ENCODE measurements around the gene TARDBP.

DNA sequence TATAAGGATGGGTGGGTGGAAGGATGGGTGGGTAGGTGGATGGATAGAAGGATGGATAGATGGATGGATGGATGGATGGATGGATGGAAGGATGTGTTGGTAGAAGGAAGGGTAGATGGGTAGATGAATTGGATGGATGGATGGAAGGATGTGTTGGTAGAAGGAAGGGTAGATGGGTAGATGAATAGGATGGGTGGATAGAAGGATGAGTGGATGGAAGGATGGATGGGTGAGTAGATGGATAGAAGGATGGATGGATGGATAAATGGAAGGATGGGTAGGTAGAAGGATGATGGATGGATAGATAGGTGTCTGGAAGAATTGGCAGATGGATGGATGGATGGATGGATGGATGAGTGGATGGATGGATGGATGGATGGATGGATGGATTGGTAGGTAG lies 28.6 kb downstream of the TARDBP start:
- no peak for TF ChIP-seq CHD4 (IDR thresholded peaks at IDR 0.05; ENCODE audit: insufficient read depth, insufficient replicate concordance, low read depth, low read length, poor library complexity, severe bottlenecking)
- TF ChIP-seq TEAD1 (CRISPR knock-in tag; IDR thresholded peaks at IDR 0.05) = no peak
- no peak for TF ChIP-seq SIN3A (IDR thresholded peaks at IDR 0.05; ENCODE audit: borderline replicate concordance in 2 of 2, control insufficient read depth in 1 of 2, low read depth in 2 of 2, low read length in 2 of 2)
- no peak for TF ChIP-seq MEIS2 (IDR thresholded peaks at IDR 0.05; ENCODE audit: partially characterized antibody)
- TF ChIP-seq EGR1 (conservative IDR thresholded peaks at IDR 0.05) = no peak
- no peak for TF ChIP-seq KLF6 (CRISPR knock-in tag; IDR thresholded peaks at IDR 0.05; ENCODE audit: borderline replicate concordance)
- no peak for TF ChIP-seq FOXM1 (IDR thresholded peaks at IDR 0.05; ENCODE audit: low read depth)
- TF ChIP-seq FOXM1 (CRISPR knock-in tag; IDR thresholded peaks at IDR 0.05; ENCODE audit: low read depth) = no peak
- no peak for TF ChIP-seq YBX1 (IDR thresholded peaks at IDR 0.05)
- TF ChIP-seq YY1 (IDR thresholded peaks at IDR 0.05; ENCODE audit: borderline replicate concordance in 1 of 3, control insufficient read depth in 1 of 3, extremely low read depth in 1 of 3, insufficient read depth in 3 of 3, insufficient read length in 1 of 3, insufficient replicate concordance in 2 of 3, low read depth in 1 of 3, low read length in 2 of 3) = no peak
- TF ChIP-seq, protein P1, sequence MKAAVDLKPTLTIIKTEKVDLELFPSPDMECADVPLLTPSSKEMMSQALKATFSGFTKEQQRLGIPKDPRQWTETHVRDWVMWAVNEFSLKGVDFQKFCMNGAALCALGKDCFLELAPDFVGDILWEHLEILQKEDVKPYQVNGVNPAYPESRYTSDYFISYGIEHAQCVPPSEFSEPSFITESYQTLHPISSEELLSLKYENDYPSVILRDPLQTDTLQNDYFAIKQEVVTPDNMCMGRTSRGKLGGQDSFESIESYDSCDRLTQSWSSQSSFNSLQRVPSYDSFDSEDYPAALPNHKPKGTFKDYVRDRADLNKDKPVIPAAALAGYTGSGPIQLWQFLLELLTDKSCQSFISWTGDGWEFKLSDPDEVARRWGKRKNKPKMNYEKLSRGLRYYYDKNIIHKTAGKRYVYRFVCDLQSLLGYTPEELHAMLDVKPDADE (conservative IDR thresholded peaks at IDR 0.05; ENCODE audit: control insufficient read depth, low read depth, low read length) = no peak

Data from K562 (cell line).